ENCODE data around the gene MLLT3.

The MLLT3 gene

GRCh38 chr9:20369391-20369790 is 252.9 kb downstream of the MLLT3 start:
- Mint-ChIP-seq H3K4me1 (peaks cover 5 to 6% of the 10 kb centered on the region in 2 donors), H3K27me3 (no peaks in the 10 kb centered on the region), H3K4me3 (no peak overlapping the region), H3K36me3 (peaks cover 3 to 9% of the 10 kb centered on the region in 2 donors), H3K27ac (no peak overlapping the region), H3K9me3 (peaks cover 0 to 2% of the 10 kb centered on the region in 2 donors)
- DNase-seq (no peak), ATAC-seq (replicated peaks) (no peak)

GRCh38 chr9:20367855-20368254 is 254.4 kb downstream of the MLLT3 start:
- Mint-ChIP-seq H3K36me3 (peaks cover 3 to 11% of the 10 kb centered on the region in 2 donors), H3K4me3 (no peak overlapping the region), H3K9me3 (peaks cover 0 to 2% of the 10 kb centered on the region in 2 donors), H3K27me3 (no peaks in the 10 kb centered on the region), H3K27ac (no peak overlapping the region), H3K4me1 (peaks cover 0 to 2% of the 10 kb centered on the region in 2 donors)
- no peak for DNase-seq
- no peak for ATAC-seq (replicated peaks)

- peaks cover 0 to 2% of the 10 kb centered on the region in 2 donors for H3K9me3 Mint-ChIP-seq
- ATAC-seq (replicated peaks) (no peak), DNase-seq (no peak)
- H3K4me1 Mint-ChIP-seq: peaks cover 0 to 2% of the 10 kb centered on the region in 2 donors
- H3K27ac Mint-ChIP-seq: no peak overlapping the region
- H3K27me3 Mint-ChIP-seq: no peaks in the 10 kb centered on the region
- no peak overlapping the region for H3K4me3 Mint-ChIP-seq
- peaks cover 0 to 9% of the 10 kb centered on the region in 2 donors for H3K36me3 Mint-ChIP-seq
Measured at GRCh38 chr9:20364959-20365358, 257.3 kb downstream of the MLLT3 start.

GRCh38 chr9:20363233-20363632 is 259.1 kb downstream of the MLLT3 start:
- H3K27ac Mint-ChIP-seq: no peak overlapping the region
- no peaks in the 10 kb centered on the region for H3K27me3 Mint-ChIP-seq
- no peak overlapping the region for H3K4me3 Mint-ChIP-seq
- H3K9me3 Mint-ChIP-seq: peaks cover 0 to 2% of the 10 kb centered on the region in 2 donors
- peaks cover 0 to 9% of the 10 kb centered on the region in 2 donors for H3K36me3 Mint-ChIP-seq
- peaks cover 0 to 2% of the 10 kb centered on the region in 2 donors for H3K4me1 Mint-ChIP-seq
- ATAC-seq (replicated peaks) (no peak), DNase-seq (no peak)

- Mint-ChIP-seq H3K9me3 (no peaks in the 10 kb centered on the region), H3K4me1 (no peaks in the 10 kb centered on the region), H3K27me3 (no peaks in the 10 kb centered on the region), H3K27ac (no peak overlapping the region), H3K36me3 (peaks cover 0 to 6% of the 10 kb centered on the region in 2 donors), H3K4me3 (no peak overlapping the region)
- DNase-seq: no peak
- no peak for ATAC-seq (replicated peaks)
Measured at GRCh38 chr9:20361656-20362570, 260.4 kb downstream of the MLLT3 start.

GRCh38 chr9:20361229-20361628 is 261.1 kb downstream of the MLLT3 start:
- no peak for ATAC-seq (replicated peaks)
- no peaks in the 10 kb centered on the region for H3K27me3 Mint-ChIP-seq
- H3K36me3 Mint-ChIP-seq: peaks cover 0 to 5% of the 10 kb centered on the region in 2 donors
- no peak overlapping the region for H3K4me3 Mint-ChIP-seq
- H3K27ac Mint-ChIP-seq: no peak overlapping the region
- no peak for DNase-seq
- H3K4me1 Mint-ChIP-seq: no peaks in the 10 kb centered on the region
- H3K9me3 Mint-ChIP-seq: no peaks in the 10 kb centered on the region

- Mint-ChIP-seq H3K36me3 (no peaks in the 10 kb centered on the region), H3K27me3 (no peaks in the 10 kb centered on the region), H3K9me3 (no peaks in the 10 kb centered on the region), H3K27ac (no peak overlapping the region), H3K4me1 (peaks cover 0 to under 1% of the 10 kb centered on the region in 2 donors), H3K4me3 (no peak overlapping the region)
- no peak for ATAC-seq (replicated peaks)
- no peak for DNase-seq
Measured at GRCh38 chr9:20358207-20358606, 264.1 kb downstream of the MLLT3 start.

- no peaks in the 10 kb centered on the region for H3K27me3 Mint-ChIP-seq
- H3K4me1 Mint-ChIP-seq: peaks cover 0 to 2% of the 10 kb centered on the region in 2 donors
- no peak overlapping the region for H3K27ac Mint-ChIP-seq
- no peak overlapping the region for H3K4me3 Mint-ChIP-seq
- no peaks in the 10 kb centered on the region for H3K9me3 Mint-ChIP-seq
- ATAC-seq (replicated peaks) (no peak), DNase-seq (no peak)
- no peaks in the 10 kb centered on the region for H3K36me3 Mint-ChIP-seq
Measured at GRCh38 chr9:20357037-20357432, 265.3 kb downstream of the MLLT3 start.

GRCh38 chr9:20356403-20357036 is 265.8 kb downstream of the MLLT3 start:
- no peak overlapping the region for H3K4me3 Mint-ChIP-seq
- DNase-seq (peak; percentile 32), ATAC-seq (replicated peaks) (peak; percentile 79 to 81)
- H3K4me1 Mint-ChIP-seq: peaks cover 0 to 2% of the 10 kb centered on the region in 2 donors
- no peaks in the 10 kb centered on the region for H3K27me3 Mint-ChIP-seq
- H3K27ac Mint-ChIP-seq: no peak overlapping the region
- no peaks in the 10 kb centered on the region for H3K9me3 Mint-ChIP-seq
- no peaks in the 10 kb centered on the region for H3K36me3 Mint-ChIP-seq

- no peaks in the 10 kb centered on the region for H3K27me3 Mint-ChIP-seq
- no peak overlapping the region for H3K4me3 Mint-ChIP-seq
- peak in 1 of 2 donors; percentile 16 for ATAC-seq (replicated peaks)
- H3K27ac Mint-ChIP-seq: no peak overlapping the region
- H3K36me3 Mint-ChIP-seq: no peaks in the 10 kb centered on the region
- no peaks in the 10 kb centered on the region for H3K9me3 Mint-ChIP-seq
- peaks cover 0 to 2% of the 10 kb centered on the region in 2 donors for H3K4me1 Mint-ChIP-seq
- no peak for DNase-seq
Measured at GRCh38 chr9:20355022-20355421, 267.3 kb downstream of the MLLT3 start.

GRCh38 chr9:20353931-20354652 is 268.2 kb downstream of the MLLT3 start:
- H3K36me3 Mint-ChIP-seq: no peaks in the 10 kb centered on the region
- DNase-seq: no peak
- no peaks in the 10 kb centered on the region for H3K9me3 Mint-ChIP-seq
- peaks cover 0 to 2% of the 10 kb centered on the region in 2 donors for H3K4me1 Mint-ChIP-seq
- H3K27ac Mint-ChIP-seq: no peak overlapping the region
- H3K27me3 Mint-ChIP-seq: no peaks in the 10 kb centered on the region
- no peak overlapping the region for H3K4me3 Mint-ChIP-seq
- ATAC-seq (replicated peaks): no peak

- H3K27me3 Mint-ChIP-seq: no peaks in the 10 kb centered on the region
- no peak overlapping the region for H3K27ac Mint-ChIP-seq
- ATAC-seq (replicated peaks) (no peak), DNase-seq (no peak)
- no peak overlapping the region for H3K4me3 Mint-ChIP-seq
- no peaks in the 10 kb centered on the region for H3K9me3 Mint-ChIP-seq
- H3K4me1 Mint-ChIP-seq: peaks cover 0 to 2% of the 10 kb centered on the region in 2 donors
- no peaks in the 10 kb centered on the region for H3K36me3 Mint-ChIP-seq
Measured at GRCh38 chr9:20353524-20353923, 268.8 kb downstream of the MLLT3 start.

- DNase-seq: no peak
- Mint-ChIP-seq H3K36me3 (no peaks in the 10 kb centered on the region), H3K27me3 (no peaks in the 10 kb centered on the region), H3K4me3 (no peak overlapping the region), H3K4me1 (peaks cover 0 to 2% of the 10 kb centered on the region in 2 donors), H3K27ac (no peak overlapping the region), H3K9me3 (no peaks in the 10 kb centered on the region)
- no peak for ATAC-seq (replicated peaks)
Measured at GRCh38 chr9:20352591-20352990, 269.7 kb downstream of the MLLT3 start.

- H3K27ac Mint-ChIP-seq: no peak overlapping the region
- H3K4me3 Mint-ChIP-seq: no peak overlapping the region
- H3K27me3 Mint-ChIP-seq: no peaks in the 10 kb centered on the region
- DNase-seq (no peak), ATAC-seq (replicated peaks) (no peak)
- no peaks in the 10 kb centered on the region for H3K9me3 Mint-ChIP-seq
- no peaks in the 10 kb centered on the region for H3K36me3 Mint-ChIP-seq
- peaks cover 0 to 2% of the 10 kb centered on the region in 2 donors for H3K4me1 Mint-ChIP-seq
Measured at GRCh38 chr9:20351715-20352114, 270.6 kb downstream of the MLLT3 start.

All from stimulated activated naive B cell treated with anti-CD40 and anti-IgM and Interleukin-4, amounts not matched to agents 10 μg/mL and 1 μg/mL and 100 μg/mL, for 72 hours (primary cell).